OCI-LY3 (cell line): Measurements from ENCODE around the gene NBEA.

Experiments
- CTCF ChIP-seq: fragments of 200-600, 300-600 bp; sonication (generic); IDR thresholded peaks from 2 replicates; pipeline ENCODE4 v1.5.1; 2014; ENCODE audit warnings: antibody characterized with exemption, low read length, low read depth
- EZH2phosphoT487 ChIP-seq: fragments of 200-600 bp; shearing (Covaris generic); IDR thresholded peaks from 2 replicates; pipeline ENCODE4 v1.6.1; 2018; ENCODE audit warnings: antibody characterized with exemption, mixed run types, low read depth

GRCh38 chr13:35379663-35380062 is 437.6 kb downstream of the NBEA start:
- TF ChIP-seq CTCF (no peak), EZH2phosphoT487 (no peak)
